ENCODE measurements around the gene SPTB.

Gene SPTB

DNA sequence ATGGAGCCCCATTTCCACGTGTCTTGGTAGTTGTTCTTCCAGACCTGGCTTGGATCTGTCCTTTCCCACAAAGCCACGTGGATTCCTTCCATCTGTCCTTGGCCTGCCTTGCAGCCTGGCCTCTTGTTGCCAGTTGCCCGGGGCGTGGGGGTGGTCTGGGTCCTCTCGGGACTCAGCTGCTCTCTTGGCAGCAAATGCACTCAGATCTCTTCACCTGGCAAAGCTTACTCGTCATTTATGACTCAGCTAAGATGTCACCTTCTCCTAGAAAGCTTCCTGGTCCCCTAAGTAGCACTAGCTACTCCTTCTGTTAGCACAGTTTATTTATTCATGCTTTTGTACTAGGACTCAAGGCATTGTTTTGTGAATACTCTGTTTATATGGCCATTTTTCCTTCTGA is 161.8 kb downstream of the SPTB start:
- H3K4me1 ChIP-seq (ENCODE audit: control insufficient read depth, insufficient read depth, low read length) = peaks cover 84% of the 10 kb centered on the region
- H3K4me3 ChIP-seq (ENCODE audit: low read depth, low read length) = no peak overlapping the region
- H3K36me3 ChIP-seq (ENCODE audit: control insufficient read depth, insufficient read depth, low read length) = no peaks in the 10 kb centered on the region
- no peak overlapping the region for H3K27ac ChIP-seq (ENCODE audit: low read depth, low read length)
- H3K9ac ChIP-seq (ENCODE audit: low read length) = no peak overlapping the region
- peaks cover 5% of the 10 kb centered on the region for H3K9me3 ChIP-seq (ENCODE audit: control insufficient read depth, insufficient read depth, low read depth, low read length)
- H3K27me3 ChIP-seq (ENCODE audit: control insufficient read depth, insufficient read depth, low read length) = peaks cover 10% of the 10 kb centered on the region; the same call in 1 of the 2 replicates

- H3K4me1 ChIP-seq (ENCODE audit: control insufficient read depth, insufficient read depth, low read length) = peaks cover 67% of the 10 kb centered on the region
- H3K9me3 ChIP-seq (ENCODE audit: control insufficient read depth, insufficient read depth, low read depth, low read length) = peaks cover 10% of the 10 kb centered on the region
- peak overlapping the region; percentile 12 for H3K9ac ChIP-seq (ENCODE audit: low read length)
- H3K4me3 ChIP-seq (ENCODE audit: low read depth, low read length) = peak overlapping the region; percentile 44
- H3K27ac ChIP-seq (ENCODE audit: low read depth, low read length) = no peak overlapping the region
- no peaks in the 10 kb centered on the region; the same call in 1 of the 2 replicates for H3K36me3 ChIP-seq (ENCODE audit: control insufficient read depth, insufficient read depth, low read length)
- H3K27me3 ChIP-seq (ENCODE audit: control insufficient read depth, insufficient read depth, low read length) = peaks cover 10% of the 10 kb centered on the region; the same call in 1 of the 2 replicates
Measured at GRCh38 chr14:64715628-64716412, 163.9 kb downstream of the SPTB start.

GRCh38 chr14:64715146-64715627 is 164.5 kb downstream of the SPTB start:
- no peak overlapping the region for H3K9ac ChIP-seq (ENCODE audit: low read length)
- H3K36me3 ChIP-seq (ENCODE audit: control insufficient read depth, insufficient read depth, low read length) = peaks cover under 1% of the 10 kb centered on the region; the same call in 1 of the 2 replicates
- H3K9me3 ChIP-seq (ENCODE audit: control insufficient read depth, insufficient read depth, low read depth, low read length) = peaks cover 10% of the 10 kb centered on the region
- peaks cover 10% of the 10 kb centered on the region; the same call in 1 of the 2 replicates for H3K27me3 ChIP-seq (ENCODE audit: control insufficient read depth, insufficient read depth, low read length)
- peaks cover 61% of the 10 kb centered on the region for H3K4me1 ChIP-seq (ENCODE audit: control insufficient read depth, insufficient read depth, low read length)
- H3K27ac ChIP-seq (ENCODE audit: low read depth, low read length) = no peak overlapping the region
- peak overlapping the region; percentile 44; the same call in 1 of the 2 replicates for H3K4me3 ChIP-seq (ENCODE audit: low read depth, low read length)

GRCh38 chr14:64714432-64715025 is 165.2 kb downstream of the SPTB start:
- Histone ChIP-seq H3K27ac (ENCODE audit: low read depth, low read length) (no peak overlapping the region), H3K36me3 (ENCODE audit: control insufficient read depth, insufficient read depth, low read length) (peaks cover 5% of the 10 kb centered on the region), H3K27me3 (ENCODE audit: control insufficient read depth, insufficient read depth, low read length) (peaks cover 10% of the 10 kb centered on the region; the same call in 1 of the 2 replicates), H3K9me3 (ENCODE audit: control insufficient read depth, insufficient read depth, low read depth, low read length) (peaks cover 10% of the 10 kb centered on the region), H3K4me1 (ENCODE audit: control insufficient read depth, insufficient read depth, low read length) (peaks cover 61% of the 10 kb centered on the region), H3K9ac (ENCODE audit: low read length) (no peak overlapping the region), H3K4me3 (ENCODE audit: low read depth, low read length) (no peak overlapping the region)

- Histone ChIP-seq H3K27ac (ENCODE audit: low read depth, low read length) (no peak overlapping the region), H3K27me3 (ENCODE audit: control insufficient read depth, insufficient read depth, low read length) (peaks cover 10% of the 10 kb centered on the region; the same call in 1 of the 2 replicates), H3K9me3 (ENCODE audit: control insufficient read depth, insufficient read depth, low read depth, low read length) (peaks cover 10% of the 10 kb centered on the region), H3K9ac (ENCODE audit: low read length) (no peak overlapping the region), H3K4me3 (ENCODE audit: low read depth, low read length) (no peak overlapping the region), H3K36me3 (ENCODE audit: control insufficient read depth, insufficient read depth, low read length) (peaks cover 5% of the 10 kb centered on the region), H3K4me1 (ENCODE audit: control insufficient read depth, insufficient read depth, low read length) (peaks cover 61% of the 10 kb centered on the region)
Measured at GRCh38 chr14:64713677-64714076, 166.0 kb downstream of the SPTB start.

GRCh38 chr14:64711039-64711438 is 168.7 kb downstream of the SPTB start:
- no peak overlapping the region for H3K27ac ChIP-seq (ENCODE audit: low read depth, low read length)
- H3K9ac ChIP-seq (ENCODE audit: low read length) = no peak overlapping the region
- H3K4me1 ChIP-seq (ENCODE audit: control insufficient read depth, insufficient read depth, low read length) = peaks cover 60% of the 10 kb centered on the region
- no peak overlapping the region for H3K4me3 ChIP-seq (ENCODE audit: low read depth, low read length)
- H3K9me3 ChIP-seq (ENCODE audit: control insufficient read depth, insufficient read depth, low read depth, low read length) = peaks cover 10% of the 10 kb centered on the region
- H3K27me3 ChIP-seq (ENCODE audit: control insufficient read depth, insufficient read depth, low read length) = peaks cover 10% of the 10 kb centered on the region; the same call in 1 of the 2 replicates
- H3K36me3 ChIP-seq (ENCODE audit: control insufficient read depth, insufficient read depth, low read length) = peaks cover 5% of the 10 kb centered on the region

DNA sequence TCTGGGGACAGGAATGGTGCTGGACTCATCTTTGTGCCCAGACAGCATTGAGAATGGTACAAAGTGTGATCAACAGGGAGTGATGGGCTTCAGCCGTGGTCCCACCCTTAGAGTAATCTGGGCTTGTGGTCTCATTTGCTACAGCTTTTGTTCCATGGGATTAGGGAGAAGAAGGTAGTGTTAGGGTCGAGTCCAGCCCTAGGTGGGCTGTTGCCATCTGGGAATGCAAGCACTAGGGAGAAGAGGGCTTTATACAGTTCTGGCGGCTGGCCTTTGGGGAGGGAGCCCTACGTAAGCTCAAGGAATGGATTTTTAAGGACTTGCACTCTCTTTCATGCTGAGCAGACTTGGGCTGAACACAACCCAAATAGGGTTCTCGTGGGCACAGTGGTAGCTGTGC is 170.6 kb downstream of the SPTB start:
- Histone ChIP-seq H3K4me3 (ENCODE audit: low read depth, low read length) (peak overlapping the region; percentile 85), H3K9me3 (ENCODE audit: control insufficient read depth, insufficient read depth, low read depth, low read length) (peaks cover 10% of the 10 kb centered on the region), H3K27ac (ENCODE audit: low read depth, low read length) (no peak overlapping the region)

DNA sequence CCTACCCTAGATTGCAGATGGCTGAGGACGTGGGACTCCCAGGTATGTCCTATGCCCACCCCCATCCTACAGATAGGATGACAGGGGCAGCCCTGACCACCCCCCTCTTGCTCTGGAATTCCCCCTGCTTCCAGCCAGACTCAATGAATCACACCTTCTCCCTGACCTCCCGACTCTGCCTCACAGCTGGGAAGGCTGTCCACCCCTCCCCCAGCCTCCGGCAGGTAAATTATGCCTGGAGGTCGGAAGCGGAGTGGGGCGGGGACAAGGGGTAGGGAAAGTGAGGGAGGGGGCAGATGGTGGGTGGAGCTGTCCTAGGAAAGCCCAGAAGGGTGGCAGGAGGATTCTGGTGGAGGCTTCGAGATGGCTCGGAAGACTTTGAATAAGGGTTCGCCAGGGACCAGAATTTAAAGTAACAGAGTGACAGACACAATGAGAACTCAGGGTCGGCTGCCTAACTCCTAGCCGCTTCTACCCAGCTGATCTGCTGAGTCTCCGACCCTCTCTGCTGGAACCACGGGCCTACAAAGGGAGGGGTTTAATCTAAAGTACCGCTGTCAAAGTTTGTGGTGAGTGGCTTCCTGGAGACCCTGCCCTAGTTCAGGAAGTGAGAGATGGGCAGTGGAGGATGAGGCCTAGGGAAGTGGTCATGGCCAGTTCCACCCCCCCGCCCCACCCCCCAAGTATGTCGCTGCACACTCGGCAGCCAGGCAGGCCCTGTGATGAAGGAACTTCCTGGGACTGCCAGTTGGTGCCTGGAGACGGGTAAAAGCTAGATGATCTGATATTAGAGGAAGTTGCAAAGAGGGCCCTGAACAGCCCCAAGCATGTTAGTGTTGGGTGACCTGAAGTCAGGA is 171.3 kb downstream of the SPTB start:
- peaks cover 9% of the 10 kb centered on the region for H3K9me3 ChIP-seq (ENCODE audit: control insufficient read depth, insufficient read depth, low read depth, low read length)
- peak overlapping the region; percentile 85 for H3K4me3 ChIP-seq (ENCODE audit: low read depth, low read length)
- H3K9ac ChIP-seq (ENCODE audit: low read length) = peak overlapping the region; percentile 46
- H3K27me3 ChIP-seq (ENCODE audit: control insufficient read depth, insufficient read depth, low read length) = 0 out of 2 replicates have a peak, but pooled peaks cover 7% of the 10 kb centered on the region
- no peak overlapping the region for H3K27ac ChIP-seq (ENCODE audit: low read depth, low read length)
- peaks cover 5% of the 10 kb centered on the region for H3K36me3 ChIP-seq (ENCODE audit: control insufficient read depth, insufficient read depth, low read length)
- H3K4me1 ChIP-seq (ENCODE audit: control insufficient read depth, insufficient read depth, low read length) = peaks cover 47% of the 10 kb centered on the region

More for the DNA sequence above, 170.6 kb downstream of the SPTB start:
- Histone ChIP-seq H3K36me3 (ENCODE audit: control insufficient read depth, insufficient read depth, low read length) (peaks cover 5% of the 10 kb centered on the region), H3K9ac (ENCODE audit: low read length) (peak overlapping the region; percentile 22), H3K4me1 (ENCODE audit: control insufficient read depth, insufficient read depth, low read length) (peaks cover 48% of the 10 kb centered on the region), H3K27me3 (ENCODE audit: control insufficient read depth, insufficient read depth, low read length) (0 out of 2 replicates have a peak, but pooled peaks cover 8% of the 10 kb centered on the region)

- Histone ChIP-seq H3K4me3 (ENCODE audit: low read depth, low read length) (peak overlapping the region; percentile 85), H3K27me3 (ENCODE audit: control insufficient read depth, insufficient read depth, low read length) (0 out of 2 replicates have a peak, but pooled peaks cover 7% of the 10 kb centered on the region), H3K27ac (ENCODE audit: low read depth, low read length) (no peak overlapping the region), H3K9ac (ENCODE audit: low read length) (peak overlapping the region; percentile 93), H3K4me1 (ENCODE audit: control insufficient read depth, insufficient read depth, low read length) (peaks cover 50% of the 10 kb centered on the region), H3K9me3 (ENCODE audit: control insufficient read depth, insufficient read depth, low read depth, low read length) (peaks cover 4% of the 10 kb centered on the region; the same call in 1 of the 2 replicates), H3K36me3 (ENCODE audit: control insufficient read depth, insufficient read depth, low read length) (peaks cover 5% of the 10 kb centered on the region)
Measured at GRCh38 chr14:64707661-64708060, 172.0 kb downstream of the SPTB start.

GRCh38 chr14:64706593-64707193 is 173.0 kb downstream of the SPTB start:
- peaks cover 60% of the 10 kb centered on the region for H3K4me1 ChIP-seq (ENCODE audit: control insufficient read depth, insufficient read depth, low read length)
- H3K9ac ChIP-seq (ENCODE audit: low read length) = peak overlapping the region; percentile 93
- H3K36me3 ChIP-seq (ENCODE audit: control insufficient read depth, insufficient read depth, low read length) = peaks cover 5% of the 10 kb centered on the region
- peak overlapping the region; percentile 7; the same call in 1 of the 2 replicates for H3K27ac ChIP-seq (ENCODE audit: low read depth, low read length)
- H3K9me3 ChIP-seq (ENCODE audit: control insufficient read depth, insufficient read depth, low read depth, low read length) = no peaks in the 10 kb centered on the region
- H3K27me3 ChIP-seq (ENCODE audit: control insufficient read depth, insufficient read depth, low read length) = 0 out of 2 replicates have a peak, but pooled peaks cover 7% of the 10 kb centered on the region
- peak overlapping the region; percentile 85 for H3K4me3 ChIP-seq (ENCODE audit: low read depth, low read length)

All from HUES6 (cell line).